Panc1 (cell line): ENCODE data around the gene DROSHA. TPM values are rescaled to one million over a fixed set of nuclear protein-coding genes. Genes with fewer than 3 reads are reported as not detected.

Source experiments
- ATAC-seq: fragments of 200-7000 bp; cut with Tn5 transposase; 2 replicates; pipeline ENCODE4 v1.9.1; 2020; ENCODE audit warnings: mild to moderate bottlenecking, moderate library complexity
- BruUV-seq: library from RNA; stranded (reverse); fragments of 400-500 nt; replicated peaks from 2 replicates; lab custom pipeline; 2021; lab: Mats Ljungman, UMichigan
- CTCF ChIA-PET: fragments of 300-600 bp; sonication (Branson Sonifier 250); formaldehyde crosslinking; loops from one replicate; lab custom pipeline; 2022; ENCODE audit warnings: antibody characterized with exemption; lab: Charles Lee
- POLR2A ChIA-PET: fragments of 300-600 bp; sonication (Branson Sonifier 250); formaldehyde crosslinking; loops from one replicate; lab custom pipeline; 2022; ENCODE audit warnings: antibody characterized with exemption; lab: Charles Lee
- DNase-seq: peaks from one replicate; pipeline ENCODE4 v3.0.0-alpha.2; 2010; ENCODE audit warnings: low read depth, low spot score
- H3K27ac ChIP-seq: 2 replicates; pipeline ENCODE4 v1.5.1; 2011; ENCODE audit warnings: mild to moderate bottlenecking, low read length, inconsistent platforms
- H3K27me3 ChIP-seq: fragments of 200-500 bp; sonication (Bioruptor generic); 2 replicates; pipeline ENCODE4 v1.6.0; 2014; ENCODE audit warnings: low read length, inconsistent platforms; ENCODE audit not compliant: control insufficient read depth, insufficient read depth
- H3K36me3 ChIP-seq: fragments of 200-500 bp; sonication (Bioruptor generic); 2 replicates; pipeline ENCODE4 v1.5.1; 2014; ENCODE audit warnings: inconsistent platforms, mild to moderate bottlenecking, low read length, moderate library complexity; ENCODE audit not compliant: control insufficient read depth, insufficient read depth
- H3K4me1 ChIP-seq: 2 replicates; pipeline ENCODE4 v1.5.1; 2011; ENCODE audit warnings: inconsistent platforms, mild to moderate bottlenecking, low read length, moderate library complexity; ENCODE audit not compliant: control insufficient read depth, insufficient read depth
- H3K4me3 ChIP-seq, 2 experiments: 2 replicates each; pipeline ENCODE4 v1.5.1; 2011 to 2012; ENCODE audit warnings: low read depth in 2 of 2, low read length in 2 of 2, mild to moderate bottlenecking in 2 of 2, inconsistent platforms in 1 of 2, moderate library complexity in 1 of 2
- H3K9me3 ChIP-seq: fragments of 200-500 bp; sonication (Bioruptor generic); 2 replicates; pipeline ENCODE4 v1.5.1; 2014; ENCODE audit warnings: low read depth, mild to moderate bottlenecking, inconsistent platforms, low read length, moderate library complexity; ENCODE audit not compliant: control insufficient read depth, insufficient read depth
- CTCF ChIP-seq: fragments of 450-650 bp; IDR thresholded peaks from 2 replicates; pipeline ENCODE4 v1.5.1; 2017; ENCODE audit warnings: mild to moderate bottlenecking
- POLR2AphosphoS5 ChIP-seq: IDR thresholded peaks from 2 replicates; pipeline ENCODE4 v1.6.1; 2012; ENCODE audit warnings: mild to moderate bottlenecking, low read depth, low read length, moderate library complexity
- REST ChIP-seq, 2 experiments: IDR thresholded peaks; 2 replicates each; pipeline ENCODE4 v1.6.1; 2011 to 2012; ENCODE audit warnings: low read depth in 2 of 2, control low read depth in 1 of 2, low read length in 1 of 2, mild to moderate bottlenecking in 1 of 2, moderate library complexity in 1 of 2; ENCODE audit not compliant: insufficient read depth in 1 of 2
- SIN3A ChIP-seq: IDR thresholded peaks from 2 replicates; pipeline ENCODE4 v1.6.1; 2012; ENCODE audit warnings: low read depth, mild to moderate bottlenecking, low read length, moderate library complexity, borderline replicate concordance; ENCODE audit not compliant: insufficient read depth
- TCF7L2 ChIP-seq: IDR thresholded peaks from 2 replicates; pipeline ENCODE4 v1.6.1; 2011; ENCODE audit warnings: mild to moderate bottlenecking, low read depth, low read length, inconsistent platforms
- in situ Hi-C: cut with HindIII; loops from 2 replicates; pipeline ENCODE4 v1.10.0; 2016; ENCODE audit warnings: low sequenced_read_pairs, low pct_unique_long_range_greater_than_20kb
- intact Hi-C: fragments of 100-400 bp; cut with micrococcal nuclease; formaldehyde crosslinking; loops from one replicate; pipeline ENCODE4 v1.10.0; 2022; ENCODE audit not compliant: unreplicated experiment
- total RNA-seq: library from RNA; stranded (reverse); gene quantifications from one replicate; pipeline ENCODE4 v1.2.1, GENCODE V29; 2021; ENCODE audit not compliant: unreplicated experiment

The DROSHA gene
- total RNA-seq, 1 experiment from 2014 or later, result 98.1 TPM

- TF ChIP-seq SIN3A, result no peak
- no peak for TF ChIP-seq TCF7L2
- no peak for TF ChIP-seq POLR2AphosphoS5
- no peak for TF ChIP-seq CTCF
- TF ChIP-seq REST (IDR thresholded peaks at IDR 0.05; ENCODE audit: insufficient read depth in 1 of 2, low read depth in 2 of 2, low read length in 1 of 2), result no peak
- peaks cover 19% of the 10 kb centered on the region; the same call in 1 of the 2 replicates for H3K36me3 ChIP-seq
- BruUV-seq, result no TSS peak
- CTCF ChIA-PET, result no interaction called here
- H3K9me3 ChIP-seq, result no peaks in the 10 kb centered on the region
- intact Hi-C loops, result no loop called here
- H3K4me3 ChIP-seq, result no peak overlapping the region
- no peak overlapping the region for H3K27ac ChIP-seq
- DNase-seq (no peak), ATAC-seq (no peak)
- H3K4me1 ChIP-seq, result no peaks in the 10 kb centered on the region
- in situ Hi-C loops, result no loop called here
- no peaks in the 10 kb centered on the region for H3K27me3 ChIP-seq
- POLR2A ChIA-PET, result no interaction called here
Measured at GRCh38 chr5:31496301-31496700, 35.6 kb downstream of the DROSHA start.

- intact Hi-C loops, result no loop called here
Measured at GRCh38 chr5:31495336-31495735, 36.6 kb downstream of the DROSHA start.

GRCh38 chr5:31492869-31493268, 39.0 kb downstream of the DROSHA start:
- TF ChIP-seq REST (IDR thresholded peaks at IDR 0.05; ENCODE audit: insufficient read depth in 1 of 2, low read depth in 2 of 2, low read length in 1 of 2) (no peak), CTCF (no peak), SIN3A (no peak), POLR2AphosphoS5 (no peak)
- in situ Hi-C loops, result no loop called here
- BruUV-seq, result no TSS peak
- H3K4me1 ChIP-seq, result no peaks in the 10 kb centered on the region
- intact Hi-C loops, result no loop called here
- H3K27ac ChIP-seq, result no peak overlapping the region
- no peaks in the 10 kb centered on the region for H3K27me3 ChIP-seq
- peaks cover 15% of the 10 kb centered on the region; the same call in 1 of the 2 replicates for H3K36me3 ChIP-seq
- ChIA-PET POLR2A (no interaction called here), CTCF (no interaction called here)
- DNase-seq (no peak), ATAC-seq (no peak)
- H3K4me3 ChIP-seq, result no peak overlapping the region
- H3K9me3 ChIP-seq, result no peaks in the 10 kb centered on the region

More at GRCh38 chr5:31495336-31495735, 36.6 kb downstream of the DROSHA start:
- Histone ChIP-seq H3K9me3 (no peaks in the 10 kb centered on the region), H3K27ac (no peak overlapping the region), H3K36me3 (peaks cover 19% of the 10 kb centered on the region; the same call in 1 of the 2 replicates), H3K27me3 (no peaks in the 10 kb centered on the region), H3K4me3 (no peak overlapping the region), H3K4me1 (no peaks in the 10 kb centered on the region)
- DNase-seq (no peak), ATAC-seq (no peak)
- POLR2A ChIA-PET, result no interaction called here
- in situ Hi-C loops, result no loop called here
- CTCF ChIA-PET, result no interaction called here
- BruUV-seq, result no TSS peak
- TF ChIP-seq TCF7L2, result no peak
